OCI-LY1 (cell line): ENCODE measurements around the gene CLSTN3.
A peak's percentile ranks its signal among the peaks of the same experiment; 100 is the strongest.

Experiments used
- H2AFZ ChIP-seq: fragments of 200-600 bp; sonication (generic), shearing (Covaris generic); 2 replicates; pipeline ENCODE4 v1.6.0; 2014; ENCODE audit warnings: antibody characterized with exemption, mild to moderate bottlenecking, low read length
- H3F3A ChIP-seq: fragments of 200-600 bp; sonication (generic), shearing (Covaris generic); 2 replicates; pipeline ENCODE4 v1.6.0; 2014; ENCODE audit warnings: mild to moderate bottlenecking, antibody characterized with exemption, low read length, moderate library complexity; ENCODE audit not compliant: insufficient read depth
- H3K27ac ChIP-seq: fragments of 200-600 bp; sonication (generic); 2 replicates; pipeline ENCODE4 v1.5.1; 2014; ENCODE audit warnings: low read length, mixed run types, mild to moderate bottlenecking, low read depth; ENCODE audit not compliant: poor library complexity, severe bottlenecking
- H3K27me3 ChIP-seq: fragments of 200-600 bp; sonication (generic); 2 replicates; pipeline ENCODE4 v1.6.0; 2014; ENCODE audit warnings: antibody characterized with exemption, mild to moderate bottlenecking, low read length, moderate library complexity; ENCODE audit not compliant: insufficient read depth
- H3K36me3 ChIP-seq: fragments of 200-600 bp; sonication (generic); 2 replicates; pipeline ENCODE4 v1.6.1; 2014; ENCODE audit warnings: mild to moderate bottlenecking, antibody characterized with exemption, low read length, moderate library complexity, mixed read lengths; ENCODE audit not compliant: insufficient read depth
- H3K4me1 ChIP-seq: fragments of 200-600 bp; sonication (generic); 2 replicates; pipeline ENCODE4 v1.5.1; 2014; ENCODE audit warnings: mild to moderate bottlenecking, low read length, moderate library complexity; ENCODE audit not compliant: insufficient read depth, severe bottlenecking
- H3K4me2 ChIP-seq: fragments of 200-600 bp; sonication (generic), shearing (Covaris generic); 2 replicates; pipeline ENCODE4 v1.6.1; 2014; ENCODE audit warnings: low read length
- H3K4me3 ChIP-seq: fragments of 200-600 bp; sonication (generic); 2 replicates; pipeline ENCODE4 v1.5.1; 2014; ENCODE audit warnings: low read length, low read depth, mild to moderate bottlenecking, mixed read lengths; ENCODE audit not compliant: poor library complexity, severe bottlenecking
- H3K79me2 ChIP-seq: fragments of 200-600 bp; shearing (Covaris generic); 2 replicates; pipeline ENCODE4 v1.6.1; 2016; ENCODE audit warnings: mixed run types, low read length, mixed read lengths; ENCODE audit not compliant: insufficient read depth
- H3K9ac ChIP-seq: fragments of 200-600 bp; sonication (generic), shearing (Covaris generic); 2 replicates; pipeline ENCODE4 v1.6.1; 2014; ENCODE audit warnings: mild to moderate bottlenecking, low read length, mixed read lengths
- H3K9me2 ChIP-seq: fragments of 200-600 bp; sonication (generic), shearing (Covaris generic); 2 replicates; pipeline ENCODE4 v1.6.1; 2014; ENCODE audit warnings: low read depth, mild to moderate bottlenecking, low read length, mixed read lengths
- H3K9me3 ChIP-seq: fragments of 200-600 bp; shearing (Covaris generic); 2 replicates; pipeline ENCODE4 v1.6.1; 2014; ENCODE audit warnings: low read length, mixed read lengths
- H4K20me1 ChIP-seq: fragments of 200-600 bp; sonication (generic), shearing (Covaris generic); 2 replicates; pipeline ENCODE4 v1.6.0; 2016; ENCODE audit warnings: mild to moderate bottlenecking, low read length; ENCODE audit not compliant: insufficient read depth
- EZH2 ChIP-seq: fragments of 200-600 bp; sonication (generic), shearing (Covaris generic); IDR thresholded peaks from 2 replicates; pipeline ENCODE4 v1.8.0; 2017; ENCODE audit warnings: borderline replicate concordance, mixed run types, mild to moderate bottlenecking, antibody characterized with exemption, low read length, moderate library complexity, mixed read lengths
- TF ChIP-seq, protein P1 (sequence below): fragments of 200-600 bp; sonication (generic), shearing (Covaris generic); IDR thresholded peaks from 2 replicates; pipeline ENCODE4 v1.5.1; 2017; ENCODE audit warnings: mild to moderate bottlenecking, antibody characterized with exemption, low read length, moderate library complexity, mixed read lengths

CLSTN3 gene

DNA sequence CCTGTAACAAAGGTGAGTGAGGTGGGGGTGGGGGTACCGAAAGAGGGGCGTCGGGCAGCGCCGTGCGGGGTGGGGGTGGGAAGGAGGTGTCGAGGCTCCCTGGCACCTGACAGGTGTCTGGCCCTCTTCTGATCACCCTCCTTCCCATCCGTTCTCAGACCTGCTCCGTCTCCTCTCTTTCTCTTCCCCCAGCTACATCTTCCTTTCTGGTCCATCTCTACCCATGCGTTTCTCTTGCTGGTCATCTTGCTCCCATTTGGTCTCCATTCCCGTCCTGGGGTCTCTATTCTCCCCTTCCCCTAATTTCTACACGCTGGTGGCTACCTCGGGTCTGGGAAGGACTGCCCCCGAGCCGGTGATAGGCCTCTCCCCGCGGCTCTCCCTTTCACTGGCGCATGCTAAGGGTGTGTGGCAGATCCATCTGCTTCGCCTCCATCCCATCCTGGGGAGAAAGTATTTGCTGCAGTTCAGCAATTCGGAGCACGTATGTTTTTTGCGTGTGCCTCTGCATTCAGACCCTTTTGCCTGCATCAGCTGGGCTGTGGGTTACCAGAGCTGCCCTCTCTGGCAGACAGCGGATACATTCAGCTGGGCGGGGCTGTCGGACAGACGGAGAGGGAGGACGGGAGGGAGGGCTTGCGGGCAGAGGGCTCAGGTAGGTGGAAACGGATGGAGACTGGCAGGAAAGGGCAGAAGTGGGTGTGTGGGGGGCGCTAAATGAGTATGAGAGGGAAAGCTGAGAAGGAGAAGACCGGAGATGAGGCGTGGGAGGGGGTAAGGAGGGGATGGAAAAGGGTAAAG, 730 bp downstream of the CLSTN3 start:
- Histone ChIP-seq H3K9ac (peak overlapping the region; percentile 67), H3K27me3 (no peaks in the 10 kb centered on the region), H3K9me3 (no peaks in the 10 kb centered on the region), H3K36me3 (no peaks in the 10 kb centered on the region), H4K20me1 (no peaks in the 10 kb centered on the region), H3K27ac (no peak overlapping the region), H3K9me2 (no peaks in the 10 kb centered on the region), H3K4me2 (peak overlapping the region; percentile 95), H2AFZ (no peak overlapping the region), H3F3A (no peaks in the 10 kb centered on the region), H3K79me2 (no peaks in the 10 kb centered on the region), H3K4me3 (peak overlapping the region; percentile 79), H3K4me1 (peaks cover 22% of the 10 kb centered on the region)
- no peak for TF ChIP-seq EZH2
- TF ChIP-seq, protein P1, sequence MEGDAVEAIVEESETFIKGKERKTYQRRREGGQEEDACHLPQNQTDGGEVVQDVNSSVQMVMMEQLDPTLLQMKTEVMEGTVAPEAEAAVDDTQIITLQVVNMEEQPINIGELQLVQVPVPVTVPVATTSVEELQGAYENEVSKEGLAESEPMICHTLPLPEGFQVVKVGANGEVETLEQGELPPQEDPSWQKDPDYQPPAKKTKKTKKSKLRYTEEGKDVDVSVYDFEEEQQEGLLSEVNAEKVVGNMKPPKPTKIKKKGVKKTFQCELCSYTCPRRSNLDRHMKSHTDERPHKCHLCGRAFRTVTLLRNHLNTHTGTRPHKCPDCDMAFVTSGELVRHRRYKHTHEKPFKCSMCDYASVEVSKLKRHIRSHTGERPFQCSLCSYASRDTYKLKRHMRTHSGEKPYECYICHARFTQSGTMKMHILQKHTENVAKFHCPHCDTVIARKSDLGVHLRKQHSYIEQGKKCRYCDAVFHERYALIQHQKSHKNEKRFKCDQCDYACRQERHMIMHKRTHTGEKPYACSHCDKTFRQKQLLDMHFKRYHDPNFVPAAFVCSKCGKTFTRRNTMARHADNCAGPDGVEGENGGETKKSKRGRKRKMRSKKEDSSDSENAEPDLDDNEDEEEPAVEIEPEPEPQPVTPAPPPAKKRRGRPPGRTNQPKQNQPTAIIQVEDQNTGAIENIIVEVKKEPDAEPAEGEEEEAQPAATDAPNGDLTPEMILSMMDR, result no peak

DNA sequence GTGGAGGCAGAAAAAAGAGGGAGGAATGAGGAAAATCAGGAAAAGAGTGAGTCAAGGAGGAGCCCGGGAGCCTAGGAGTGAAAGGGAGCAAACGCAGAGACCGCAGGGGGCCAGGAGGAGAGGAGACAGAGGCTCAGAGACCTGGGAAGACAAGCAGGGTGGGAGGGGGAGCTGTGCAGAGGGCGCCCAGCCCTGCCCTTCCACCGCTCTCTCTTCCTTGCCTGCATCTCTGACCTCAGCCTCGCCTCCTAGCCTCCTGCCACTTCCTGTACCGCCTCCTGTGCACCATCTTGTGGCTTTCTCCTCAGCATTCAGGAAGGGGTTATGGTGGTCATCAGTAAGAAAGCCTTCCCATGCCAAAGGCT, 1.3 kb downstream of the CLSTN3 start:
- Histone ChIP-seq H3K36me3 (no peaks in the 10 kb centered on the region), H3K9me3 (no peaks in the 10 kb centered on the region), H3K27me3 (no peaks in the 10 kb centered on the region), H3K27ac (no peak overlapping the region), H3K79me2 (no peaks in the 10 kb centered on the region), H3K4me3 (peak overlapping the region; percentile 79), H3K9me2 (no peaks in the 10 kb centered on the region), H4K20me1 (no peaks in the 10 kb centered on the region), H3K4me2 (peak overlapping the region; percentile 95; the same call in 1 of the 2 replicates), H3K4me1 (peaks cover 22% of the 10 kb centered on the region), H3F3A (no peaks in the 10 kb centered on the region), H3K9ac (no peak overlapping the region), H2AFZ (no peak overlapping the region)
- TF ChIP-seq, protein P1, result no peak
- no peak for TF ChIP-seq EZH2

DNA sequence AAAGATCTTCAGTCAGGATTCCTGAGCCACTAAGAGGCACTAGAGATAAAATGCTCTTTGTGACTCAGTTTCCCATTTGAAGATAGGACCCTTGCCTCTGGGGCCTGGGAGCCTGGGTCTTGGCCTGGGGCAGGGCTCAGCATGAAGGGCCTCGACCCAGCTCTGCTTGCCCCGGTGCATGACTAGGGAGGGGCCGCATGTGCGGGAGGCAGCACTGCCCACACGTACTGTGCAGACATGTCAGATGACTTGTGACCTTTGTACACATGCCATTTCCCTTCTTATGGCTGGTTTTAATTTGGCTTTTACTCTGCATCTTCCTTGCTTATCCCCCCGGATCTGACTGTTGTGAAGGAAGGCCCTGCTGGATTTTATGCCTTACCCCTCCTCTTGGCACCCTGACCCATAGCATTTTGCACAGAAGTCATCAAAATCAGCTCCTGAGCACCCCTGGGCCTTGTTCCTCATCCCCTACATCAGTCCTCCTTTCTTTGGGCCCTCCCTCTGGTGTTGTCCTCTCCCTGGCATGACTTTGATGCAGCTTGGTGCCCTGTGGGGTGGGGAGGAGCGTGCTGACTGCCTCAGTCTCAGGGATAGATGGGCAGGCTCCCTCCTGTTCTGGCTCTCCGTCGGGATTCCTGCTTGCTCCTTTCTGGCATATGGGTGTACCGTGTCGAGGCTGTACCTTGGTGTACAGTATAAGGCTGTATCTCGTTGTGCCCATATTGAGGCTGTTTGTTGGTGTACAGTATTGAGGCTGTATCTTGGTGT, 4.4 kb downstream of the CLSTN3 start:
- Histone ChIP-seq H2AFZ (no peak overlapping the region), H3K4me2 (no peak overlapping the region), H3K9me3 (no peaks in the 10 kb centered on the region), H3K9ac (no peak overlapping the region), H3K4me3 (no peak overlapping the region), H3K27me3 (no peaks in the 10 kb centered on the region), H3K9me2 (no peaks in the 10 kb centered on the region), H4K20me1 (no peaks in the 10 kb centered on the region), H3F3A (no peaks in the 10 kb centered on the region), H3K36me3 (no peaks in the 10 kb centered on the region), H3K27ac (no peak overlapping the region), H3K79me2 (no peaks in the 10 kb centered on the region), H3K4me1 (peaks cover 15% of the 10 kb centered on the region)
- TF ChIP-seq, protein P1, result no peak
- TF ChIP-seq EZH2, result no peak
